MM.1S (cell line): ENCODE results near the gene GDNF.

Experiments
- EZH2 ChIP-seq: fragments of 300-600 bp; sonication (generic); optimal IDR thresholded peaks from 2 replicates; pipeline ENCODE3; 2017; ENCODE audit warnings: low read depth, mild to moderate bottlenecking, antibody characterized with exemption, low read length, mixed read lengths
- EZH2phosphoT487 ChIP-seq: fragments of 300-600 bp; sonication (generic); IDR thresholded peaks from 2 replicates; pipeline ENCODE4 v1.6.1; 2018; ENCODE audit warnings: antibody characterized with exemption, low read length
- TF ChIP-seq, protein P1 (sequence below): fragments of 300-600 bp; sonication (generic); IDR thresholded peaks from 2 replicates; pipeline ENCODE4 v1.5.1; 2016; ENCODE audit warnings: antibody characterized with exemption, low read length, mixed read lengths

DNA sequence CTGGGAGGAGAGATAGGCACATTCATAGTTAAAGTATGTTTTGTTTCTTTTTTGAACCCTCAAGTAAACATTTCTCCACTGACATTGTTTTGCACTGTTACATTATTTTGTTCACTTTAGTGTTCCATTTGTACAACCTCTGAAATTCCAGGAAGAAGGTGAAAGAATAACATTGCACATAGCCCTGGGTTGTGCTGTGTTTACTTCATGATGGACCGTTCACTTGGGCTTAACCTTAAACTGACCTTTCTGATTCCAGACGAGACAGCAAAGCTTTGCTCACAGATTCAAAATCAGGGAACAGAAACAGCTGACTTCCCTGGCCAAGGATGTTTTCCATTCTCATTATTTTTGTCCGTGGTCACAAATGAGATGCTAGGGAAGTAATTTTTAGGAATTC, 42.8 kb upstream of the GDNF start:
- TF ChIP-seq EZH2 (no peak), EZH2phosphoT487 (no peak)
- TF ChIP-seq, protein P1, sequence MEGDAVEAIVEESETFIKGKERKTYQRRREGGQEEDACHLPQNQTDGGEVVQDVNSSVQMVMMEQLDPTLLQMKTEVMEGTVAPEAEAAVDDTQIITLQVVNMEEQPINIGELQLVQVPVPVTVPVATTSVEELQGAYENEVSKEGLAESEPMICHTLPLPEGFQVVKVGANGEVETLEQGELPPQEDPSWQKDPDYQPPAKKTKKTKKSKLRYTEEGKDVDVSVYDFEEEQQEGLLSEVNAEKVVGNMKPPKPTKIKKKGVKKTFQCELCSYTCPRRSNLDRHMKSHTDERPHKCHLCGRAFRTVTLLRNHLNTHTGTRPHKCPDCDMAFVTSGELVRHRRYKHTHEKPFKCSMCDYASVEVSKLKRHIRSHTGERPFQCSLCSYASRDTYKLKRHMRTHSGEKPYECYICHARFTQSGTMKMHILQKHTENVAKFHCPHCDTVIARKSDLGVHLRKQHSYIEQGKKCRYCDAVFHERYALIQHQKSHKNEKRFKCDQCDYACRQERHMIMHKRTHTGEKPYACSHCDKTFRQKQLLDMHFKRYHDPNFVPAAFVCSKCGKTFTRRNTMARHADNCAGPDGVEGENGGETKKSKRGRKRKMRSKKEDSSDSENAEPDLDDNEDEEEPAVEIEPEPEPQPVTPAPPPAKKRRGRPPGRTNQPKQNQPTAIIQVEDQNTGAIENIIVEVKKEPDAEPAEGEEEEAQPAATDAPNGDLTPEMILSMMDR = no peak
